ENCODE results near the gene SYN1.
"Not testable (repeated sequence)": the region's sequence is repeated elsewhere in the genome, so short reads cannot be mapped to it uniquely, and the experiment has no call there.

SYN1 gene

GRCh38 chrX:47608130-47608810 is 11.4 kb downstream of the SYN1 start:
- no peak for DNase-seq (ENCODE audit: low read depth in 1 of 2, low spot score in 1 of 2)
- in situ Hi-C loops (cut with HindIII; ENCODE audit: low pct_unique_long_range_greater_than_20kb, low sequenced_read_pairs), result no loop called here
- no peak for TF ChIP-seq JUND (IDR thresholded peaks at IDR 0.05; ENCODE audit: low read depth)

- no peak for TF ChIP-seq JUND (IDR thresholded peaks at IDR 0.05; ENCODE audit: low read depth)
- no peak for DNase-seq (ENCODE audit: low read depth in 1 of 2, low spot score in 1 of 2)
Observed at GRCh38 chrX:47607091-47607490, 12.6 kb downstream of the SYN1 start.

GRCh38 chrX:47605024-47605423 is 14.6 kb downstream of the SYN1 start:
- no peak for TF ChIP-seq JUND (IDR thresholded peaks at IDR 0.05; ENCODE audit: low read depth)
- DNase-seq (ENCODE audit: low read depth in 1 of 2, low spot score in 1 of 2), result no peak
- in situ Hi-C loops (cut with HindIII; ENCODE audit: low pct_unique_long_range_greater_than_20kb, low sequenced_read_pairs), result no loop called here

More at GRCh38 chrX:47607091-47607490, 12.6 kb downstream of the SYN1 start:
- in situ Hi-C loops (cut with HindIII; ENCODE audit: low pct_unique_long_range_greater_than_20kb, low sequenced_read_pairs), result no loop called here

GRCh38 chrX:47603125-47603524 is 16.5 kb downstream of the SYN1 start:
- in situ Hi-C loops (cut with HindIII; ENCODE audit: low pct_unique_long_range_greater_than_20kb, low sequenced_read_pairs), result not testable (repeated sequence)

GRCh38 chrX:47597222-47597621 is 22.4 kb downstream of the SYN1 start:
- no peak for DNase-seq (ENCODE audit: low read depth in 1 of 2, low spot score in 1 of 2)
- no peak for TF ChIP-seq JUND (IDR thresholded peaks at IDR 0.05; ENCODE audit: low read depth)
- in situ Hi-C loops (cut with HindIII; ENCODE audit: low pct_unique_long_range_greater_than_20kb, low sequenced_read_pairs), result no loop called here

More at GRCh38 chrX:47603125-47603524, 16.5 kb downstream of the SYN1 start:
- not testable (repeated sequence) for DNase-seq (ENCODE audit: low read depth in 1 of 2, low spot score in 1 of 2)

- DNase-seq (ENCODE audit: low read depth in 1 of 2, low spot score in 1 of 2), result no peak
- in situ Hi-C loops (cut with HindIII; ENCODE audit: low pct_unique_long_range_greater_than_20kb, low sequenced_read_pairs), result no loop called here
- TF ChIP-seq JUND (IDR thresholded peaks at IDR 0.05; ENCODE audit: low read depth), result no peak
Observed at GRCh38 chrX:47596256-47596655, 23.4 kb downstream of the SYN1 start.

- no peak for TF ChIP-seq JUND (IDR thresholded peaks at IDR 0.05; ENCODE audit: low read depth)
- in situ Hi-C loops (cut with HindIII; ENCODE audit: low pct_unique_long_range_greater_than_20kb, low sequenced_read_pairs), result no loop called here
- no peak for DNase-seq (ENCODE audit: low read depth in 1 of 2, low spot score in 1 of 2)
Observed at GRCh38 chrX:47595716-47596251, 23.9 kb downstream of the SYN1 start.

- in situ Hi-C loops (cut with HindIII; ENCODE audit: low pct_unique_long_range_greater_than_20kb, low sequenced_read_pairs), result no loop called here
- TF ChIP-seq JUND (IDR thresholded peaks at IDR 0.05; ENCODE audit: low read depth), result no peak
- no peak for DNase-seq (ENCODE audit: low read depth in 1 of 2, low spot score in 1 of 2)
Observed at GRCh38 chrX:47593522-47593921, 26.1 kb downstream of the SYN1 start.

GRCh38 chrX:47590984-47591383 is 28.7 kb downstream of the SYN1 start:
- TF ChIP-seq JUND (IDR thresholded peaks at IDR 0.05; ENCODE audit: low read depth), result no peak
- in situ Hi-C loops (cut with HindIII; ENCODE audit: low pct_unique_long_range_greater_than_20kb, low sequenced_read_pairs), result no loop called here

GRCh38 chrX:47587906-47588735 is 31.5 kb downstream of the SYN1 start:
- in situ Hi-C loops (cut with HindIII; ENCODE audit: low pct_unique_long_range_greater_than_20kb, low sequenced_read_pairs), result no loop called here
- no peak for DNase-seq (ENCODE audit: low read depth in 1 of 2, low spot score in 1 of 2)
- TF ChIP-seq JUND (IDR thresholded peaks at IDR 0.05; ENCODE audit: low read depth), result no peak

More at GRCh38 chrX:47590984-47591383, 28.7 kb downstream of the SYN1 start:
- DNase-seq (ENCODE audit: low read depth in 1 of 2, low spot score in 1 of 2), result no peak

- no peak for TF ChIP-seq JUND (IDR thresholded peaks at IDR 0.05; ENCODE audit: low read depth)
- in situ Hi-C loops (cut with HindIII; ENCODE audit: low pct_unique_long_range_greater_than_20kb, low sequenced_read_pairs), result no loop called here
- DNase-seq (ENCODE audit: low read depth in 1 of 2, low spot score in 1 of 2), result no peak
Observed at GRCh38 chrX:47587091-47587891, 32.4 kb downstream of the SYN1 start.

- in situ Hi-C loops (cut with HindIII; ENCODE audit: low pct_unique_long_range_greater_than_20kb, low sequenced_read_pairs), result no loop called here
- no peak for TF ChIP-seq JUND (IDR thresholded peaks at IDR 0.05; ENCODE audit: low read depth)
- DNase-seq (ENCODE audit: low read depth in 1 of 2, low spot score in 1 of 2), result no peak
Observed at GRCh38 chrX:47586043-47586787, 33.4 kb downstream of the SYN1 start.

Measured in T47D (cell line).